Brain microvascular endothelial cell (primary cell): ENCODE measurements around the gene RABGAP1.

ENCODE experiments used
- DNase-seq: peaks from one replicate; pipeline ENCODE4 v3.0.0-alpha.2; 2020
- H3K27ac ChIP-seq: fragments of 250-450 bp; sonication (Bioruptor Pico); 2 replicates; pipeline ENCODE4 v1.5.1; 2020; ENCODE audit warnings: mild to moderate bottlenecking, moderate library complexity
- H3K27me3 ChIP-seq: fragments of 250-450 bp; sonication (Bioruptor Pico); replicated peaks from 2 replicates; pipeline ENCODE4 v1.5.1; 2020; ENCODE audit warnings: mild to moderate bottlenecking
- H3K36me3 ChIP-seq: fragments of 250-450 bp; sonication (Bioruptor Pico); replicated peaks from 2 replicates; pipeline ENCODE4 v1.5.1; 2020; ENCODE audit warnings: mild to moderate bottlenecking
- H3K4me3 ChIP-seq: 2 replicates; pipeline ENCODE4 v1.5.1; 2011; ENCODE audit warnings: low read depth, mild to moderate bottlenecking, control low read depth, low read length, moderate library complexity
- CTCF ChIP-seq: IDR thresholded peaks from 2 replicates; pipeline ENCODE4 v1.5.1; 2011; ENCODE audit warnings: low read depth, mild to moderate bottlenecking, moderate library complexity, low read length, control low read depth, inconsistent platforms; ENCODE audit errors: missing control alignments
- in situ Hi-C: cut with HindIII; loops from 2 replicates; pipeline ENCODE4 v1.10.0; 2017; ENCODE audit warnings: low sequenced_read_pairs, low pct_ligation_motif_present

The RABGAP1 gene

GRCh38 chr9:122912671-122912963 is 28.2 kb upstream of the RABGAP1 start:
- Histone ChIP-seq H3K27ac (peak overlapping the region; percentile 88), H3K4me3 (peak overlapping the region; percentile 92)

GRCh38 chr9:122912964-122913673 is 27.7 kb upstream of the RABGAP1 start, which contains the start of gene ZBTB6:
TSS of gene ZBTB6 (minus strand) at chr9:122913323. CDS start at chr9:122912072, 1,251 bp downstream.
- TF ChIP-seq CTCF, result no peak
- in situ Hi-C loops, result no loop called here
- Histone ChIP-seq H3K27me3 (no peaks in the 10 kb centered on the region), H3K27ac (peak within 1 kb of the TSS; percentile 88), H3K36me3 (peaks cover 9% of the 10 kb centered on the region), H3K4me3 (peak within 1 kb of the TSS; percentile 92)
- DNase-seq, result peak; percentile 79

More at GRCh38 chr9:122912671-122912963, 28.2 kb upstream of the RABGAP1 start:
- DNase-seq, result no peak
- in situ Hi-C loops, result no loop called here
- Histone ChIP-seq H3K36me3 (peaks cover 9% of the 10 kb centered on the region), H3K27me3 (no peaks in the 10 kb centered on the region)
- no peak for TF ChIP-seq CTCF

GRCh38 chr9:122918310-122918709 is 22.5 kb upstream of the RABGAP1 start:
- H3K4me3 ChIP-seq, result no peak overlapping the region
- H3K27me3 ChIP-seq, result no peaks in the 10 kb centered on the region
- no peak for DNase-seq
- peaks cover 12% of the 10 kb centered on the region for H3K36me3 ChIP-seq
- TF ChIP-seq CTCF, result no peak
- no peak overlapping the region for H3K27ac ChIP-seq
- in situ Hi-C loops, result no loop called here

GRCh38 chr9:122922713-122923112 is 18.1 kb upstream of the RABGAP1 start:
- no peak for TF ChIP-seq CTCF
- Histone ChIP-seq H3K27ac (no peak overlapping the region), H3K27me3 (no peaks in the 10 kb centered on the region), H3K4me3 (no peak overlapping the region), H3K36me3 (peaks cover 12% of the 10 kb centered on the region)
- DNase-seq, result no peak
- in situ Hi-C loops, result no loop called here

GRCh38 chr9:122923947-122924346 is 16.9 kb upstream of the RABGAP1 start:
- no peak overlapping the region for H3K27ac ChIP-seq
- TF ChIP-seq CTCF, result no peak
- H3K27me3 ChIP-seq, result no peaks in the 10 kb centered on the region
- H3K4me3 ChIP-seq, result no peak overlapping the region
- peaks cover 8% of the 10 kb centered on the region for H3K36me3 ChIP-seq
- no peak for DNase-seq
- in situ Hi-C loops, result no loop called here

- no peak overlapping the region for H3K4me3 ChIP-seq
- no peak for DNase-seq
- no peak for TF ChIP-seq CTCF
- no peaks in the 10 kb centered on the region for H3K36me3 ChIP-seq
- no peaks in the 10 kb centered on the region for H3K27me3 ChIP-seq
- in situ Hi-C loops, result no loop called here
- no peak overlapping the region for H3K27ac ChIP-seq
These were observed 10.9 kb upstream of the RABGAP1 start for GRCh38 chr9:122929796-122930354.
